Duodenal mucosa (tissue), 2 donors: ENCODE results near the gene CHST9.

Source experiments
- H3K27ac ChIP-seq: one replicate; pipeline ENCODE4 v1.7.0; 2013; ENCODE audit warnings: low read depth, low read length
- H3K27me3 ChIP-seq, 2 donors: one replicate each; pipeline ENCODE4 v1.7.0; 2013; ENCODE audit warnings: low read length in 2 of 2, control low read depth in 1 of 2; ENCODE audit not compliant: insufficient read depth in 2 of 2, control insufficient read depth in 1 of 2
- H3K36me3 ChIP-seq, 2 donors: one replicate each; pipeline ENCODE4 v1.7.0; 2013; ENCODE audit warnings: low read length in 2 of 2, control low read depth in 1 of 2; ENCODE audit not compliant: insufficient read depth in 2 of 2, control insufficient read depth in 1 of 2
- H3K4me1 ChIP-seq, 2 donors: one replicate each; pipeline ENCODE4 v1.7.0; 2013; ENCODE audit warnings: low read length in 2 of 2, control low read depth in 1 of 2; ENCODE audit not compliant: insufficient read depth in 2 of 2, control insufficient read depth in 1 of 2
- H3K4me3 ChIP-seq, 2 donors: one replicate each; pipeline ENCODE4 v1.7.0; 2013; ENCODE audit warnings: low read length in 2 of 2, low read depth in 1 of 2
- H3K9ac ChIP-seq, 2 donors: one replicate each; pipeline ENCODE4 v1.7.0; 2013; ENCODE audit warnings: low read length in 2 of 2, low read depth in 1 of 2
- H3K9me3 ChIP-seq, 2 donors: one replicate each; pipeline ENCODE4 v1.7.0; 2013; ENCODE audit warnings: low read length in 2 of 2, control low read depth in 1 of 2; ENCODE audit not compliant: control insufficient read depth in 1 of 2

The CHST9 gene

GRCh38 chr18:27213123-27213717 lies 28.1 kb upstream of the CHST9 start:
- Histone ChIP-seq H3K4me3 (no peak overlapping the region), H3K36me3 (no peaks in the 10 kb centered on the region), H3K9ac (no peak overlapping the region), H3K27me3 (no peaks in the 10 kb centered on the region), H3K27ac (no peak overlapping the region), H3K9me3 (no peaks in the 10 kb centered on the region), H3K4me1 (no peaks in the 10 kb centered on the region)

- Histone ChIP-seq H3K9me3 (no peaks in the 10 kb centered on the region), H3K27me3 (no peaks in the 10 kb centered on the region), H3K4me1 (no peaks in the 10 kb centered on the region), H3K4me3 (no peak overlapping the region), H3K9ac (no peak overlapping the region), H3K27ac (no peak overlapping the region), H3K36me3 (no peaks in the 10 kb centered on the region)
Observed at GRCh38 chr18:27211569-27211968, 26.5 kb upstream of the CHST9 start.

- Histone ChIP-seq H3K27me3 (no peaks in the 10 kb centered on the region), H3K4me1 (no peaks in the 10 kb centered on the region), H3K9ac (no peak overlapping the region), H3K4me3 (no peak overlapping the region), H3K9me3 (no peaks in the 10 kb centered on the region), H3K36me3 (no peaks in the 10 kb centered on the region), H3K27ac (no peak overlapping the region)
Observed at GRCh38 chr18:27206411-27206810, 21.3 kb upstream of the CHST9 start.

GRCh38 chr18:27202741-27203140 lies 17.6 kb upstream of the CHST9 start:
- no peak overlapping the region for H3K9ac ChIP-seq
- no peak overlapping the region for H3K27ac ChIP-seq
- no peaks in the 10 kb centered on the region for H3K27me3 ChIP-seq
- H3K9me3 ChIP-seq, result no peaks in the 10 kb centered on the region
- no peaks in the 10 kb centered on the region for H3K36me3 ChIP-seq
- H3K4me1 ChIP-seq, result peaks cover 2% of the 10 kb centered on the region in 2 donors
- no peak overlapping the region for H3K4me3 ChIP-seq

- H3K4me1 ChIP-seq, result peaks cover 4 to 5% of the 10 kb centered on the region in 2 donors
- H3K36me3 ChIP-seq, result no peaks in the 10 kb centered on the region
- H3K9me3 ChIP-seq, result no peaks in the 10 kb centered on the region
- no peak overlapping the region for H3K27ac ChIP-seq
- no peak overlapping the region for H3K4me3 ChIP-seq
- H3K9ac ChIP-seq, result no peak overlapping the region
- H3K27me3 ChIP-seq, result no peaks in the 10 kb centered on the region
Observed at GRCh38 chr18:27198036-27198435, 12.9 kb upstream of the CHST9 start.

- Histone ChIP-seq H3K4me1 (no peaks in the 10 kb centered on the region), H3K9ac (no peak overlapping the region), H3K36me3 (no peaks in the 10 kb centered on the region), H3K9me3 (no peaks in the 10 kb centered on the region), H3K4me3 (no peak overlapping the region), H3K27me3 (peaks cover 10 to 15% of the 10 kb centered on the region in 2 donors), H3K27ac (no peak overlapping the region)
Observed at GRCh38 chr18:27188309-27188708, 3.2 kb upstream of the CHST9 start.

GRCh38 chr18:27185897-27186296 lies 789 bp upstream of the CHST9 start:
- Histone ChIP-seq H3K27ac (no peak overlapping the region), H3K36me3 (no peaks in the 10 kb centered on the region), H3K9ac (no peak overlapping the region), H3K4me3 (no peak overlapping the region), H3K4me1 (no peaks in the 10 kb centered on the region), H3K27me3 (peaks cover 11 to 17% of the 10 kb centered on the region in 2 donors), H3K9me3 (no peaks in the 10 kb centered on the region)

GRCh38 chr18:27184115-27185024 lies 738 bp downstream of the CHST9 start:
- H3K4me1 ChIP-seq, result no peaks in the 10 kb centered on the region
- no peak overlapping the region for H3K4me3 ChIP-seq
- H3K9ac ChIP-seq, result no peak overlapping the region
- H3K36me3 ChIP-seq, result no peaks in the 10 kb centered on the region
- H3K9me3 ChIP-seq, result no peaks in the 10 kb centered on the region
- H3K27ac ChIP-seq, result no peak overlapping the region
- H3K27me3 ChIP-seq, result peaks cover 11 to 17% of the 10 kb centered on the region in 2 donors

- H3K27ac ChIP-seq, result no peak overlapping the region
- no peak overlapping the region for H3K4me3 ChIP-seq
- peaks cover 11 to 17% of the 10 kb centered on the region in 2 donors for H3K27me3 ChIP-seq
- no peaks in the 10 kb centered on the region for H3K4me1 ChIP-seq
- H3K9me3 ChIP-seq, result no peaks in the 10 kb centered on the region
- no peaks in the 10 kb centered on the region for H3K36me3 ChIP-seq
- H3K9ac ChIP-seq, result no peak overlapping the region
Observed at GRCh38 chr18:27181726-27182125, 3.4 kb downstream of the CHST9 start.

- H3K4me1 ChIP-seq, result no peaks in the 10 kb centered on the region
- no peak overlapping the region for H3K4me3 ChIP-seq
- H3K9ac ChIP-seq, result no peak overlapping the region
- H3K27me3 ChIP-seq, result peaks cover 2 to 3% of the 10 kb centered on the region in 2 donors
- H3K27ac ChIP-seq, result no peak overlapping the region
- H3K36me3 ChIP-seq, result no peaks in the 10 kb centered on the region
- no peaks in the 10 kb centered on the region for H3K9me3 ChIP-seq
Observed at GRCh38 chr18:27178424-27178823, 6.7 kb downstream of the CHST9 start.
